Activated effector memory CD4-positive, alpha-beta T cell treated with anti-CD3 and anti-CD28 coated beads, Interleukin-2, amount 50 U/mL, for 16 hours (primary cell): ENCODE data around the gene PPP1R15B.
"Not testable (repeated sequence)": the region's sequence is repeated elsewhere in the genome, so short reads cannot be mapped to it uniquely, and the experiment has no call there.

ENCODE experiments used
- DNase-seq: peaks from one replicate; pipeline ENCODE4 v3.0.0-alpha.2; 2020

Gene PPP1R15B

DNA sequence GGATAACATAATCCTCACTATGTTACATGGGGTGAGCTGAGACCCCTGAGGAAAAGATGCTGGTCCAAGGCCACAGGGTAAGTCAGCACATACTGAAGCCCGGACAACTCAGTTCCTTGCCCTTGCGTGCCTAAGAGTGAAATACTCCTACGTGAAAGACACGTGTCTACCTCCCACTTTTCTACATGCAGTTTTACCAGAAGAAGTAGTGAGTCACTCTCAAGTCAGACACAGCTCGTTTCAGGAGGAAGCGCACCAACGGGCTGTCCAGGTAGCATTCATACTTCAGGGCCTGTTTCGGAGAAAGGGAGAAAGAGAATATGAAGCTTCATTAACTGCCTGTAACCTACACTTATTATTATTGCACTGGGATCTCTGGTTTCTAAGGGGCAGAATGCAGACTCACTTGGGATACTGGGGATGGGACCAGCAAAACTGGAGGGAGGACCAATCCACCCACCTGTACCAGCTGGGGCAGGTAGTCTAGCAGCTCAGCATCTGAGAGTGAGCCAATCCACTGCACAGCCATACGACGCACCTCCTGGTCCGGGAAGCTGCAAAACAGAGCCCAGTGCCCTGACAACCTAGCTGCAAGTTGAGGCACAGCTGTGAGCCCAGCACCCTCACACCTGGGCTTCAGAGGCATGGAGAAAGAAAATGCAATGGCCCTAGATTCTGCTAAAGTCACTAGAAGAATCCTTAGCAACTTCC is 32.4 kb upstream of the PPP1R15B start:
- DNase-seq = no peak

DNA sequence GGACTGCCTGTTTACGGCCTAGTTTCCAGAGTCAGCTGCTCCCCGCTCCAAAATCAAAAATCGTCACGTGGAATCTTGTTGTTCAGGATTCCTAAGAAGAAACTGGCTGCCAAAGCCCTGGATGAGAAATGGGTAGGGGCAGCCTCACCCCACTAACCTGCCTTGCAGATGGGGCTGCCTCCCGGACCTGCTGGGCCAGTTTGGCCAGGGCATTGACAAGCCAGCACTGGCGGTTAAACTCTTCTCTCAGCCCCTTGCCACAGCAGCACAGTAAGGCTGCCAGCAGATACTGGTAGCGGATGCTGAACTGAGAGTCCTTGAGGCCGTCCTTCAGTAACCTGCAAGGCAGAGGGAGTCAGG is 31.6 kb upstream of the PPP1R15B start:
- DNase-seq = no peak

DNA sequence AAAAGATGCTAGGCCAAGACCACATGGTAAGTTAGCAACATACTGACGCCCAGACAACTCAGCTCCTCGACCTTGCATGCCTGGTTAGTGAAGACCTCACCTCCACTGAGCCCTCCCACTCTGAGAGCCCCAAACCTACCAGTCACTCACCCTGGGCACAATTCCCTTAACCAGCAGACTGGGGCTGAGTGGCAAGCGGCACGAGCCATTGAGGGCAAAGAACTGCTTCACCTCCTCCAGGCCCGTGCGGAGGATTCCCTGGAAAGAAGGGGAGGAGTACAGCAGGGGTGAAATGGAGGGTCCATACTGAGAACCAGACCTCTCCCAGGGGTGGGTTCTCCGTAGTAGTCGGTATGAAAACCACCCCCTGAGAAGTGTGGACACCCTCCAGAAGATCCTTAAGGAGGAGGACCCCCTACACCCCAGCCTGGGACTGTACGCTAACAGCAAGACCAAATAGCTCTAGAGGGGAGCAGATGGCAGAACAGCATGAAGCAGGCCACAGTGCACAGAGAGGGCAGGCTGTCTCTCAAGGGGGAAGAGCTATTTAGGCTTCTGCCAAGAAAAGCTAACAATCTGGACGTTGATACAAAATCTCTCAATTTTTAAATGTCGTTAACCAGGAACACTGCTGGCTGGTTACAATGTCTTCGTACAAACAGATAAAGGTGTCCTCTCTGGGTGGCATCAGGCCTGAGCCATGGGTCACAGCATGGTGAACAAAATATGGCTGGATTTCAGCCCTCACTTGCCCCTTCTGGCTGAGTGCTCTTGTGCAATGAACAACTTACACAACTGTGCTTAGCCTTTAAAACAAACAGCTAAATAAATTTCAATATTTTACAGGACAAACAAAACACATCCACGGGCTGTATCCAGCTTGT is 31.0 kb upstream of the PPP1R15B start:
- DNase-seq = no peak

DNA sequence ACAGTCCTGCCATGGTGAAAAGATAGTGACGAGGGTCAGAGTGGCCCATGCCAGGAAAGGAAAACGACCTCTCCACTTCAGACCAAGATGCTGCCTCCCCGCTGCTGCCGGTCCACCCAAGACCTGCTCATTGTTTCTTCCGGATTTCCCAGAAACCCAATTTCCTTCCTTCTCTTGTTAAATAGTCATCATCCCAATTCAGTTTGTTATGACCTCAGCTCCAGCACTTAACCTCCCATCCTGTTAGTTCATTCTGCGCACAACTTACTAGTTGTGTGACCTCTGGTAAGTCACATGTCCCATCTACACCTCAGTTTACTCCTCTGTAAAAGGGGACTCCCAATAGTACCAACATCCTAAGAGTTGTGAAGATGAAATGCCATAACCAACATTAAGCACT is 29.9 kb upstream of the PPP1R15B start:
- no peak for DNase-seq

DNA sequence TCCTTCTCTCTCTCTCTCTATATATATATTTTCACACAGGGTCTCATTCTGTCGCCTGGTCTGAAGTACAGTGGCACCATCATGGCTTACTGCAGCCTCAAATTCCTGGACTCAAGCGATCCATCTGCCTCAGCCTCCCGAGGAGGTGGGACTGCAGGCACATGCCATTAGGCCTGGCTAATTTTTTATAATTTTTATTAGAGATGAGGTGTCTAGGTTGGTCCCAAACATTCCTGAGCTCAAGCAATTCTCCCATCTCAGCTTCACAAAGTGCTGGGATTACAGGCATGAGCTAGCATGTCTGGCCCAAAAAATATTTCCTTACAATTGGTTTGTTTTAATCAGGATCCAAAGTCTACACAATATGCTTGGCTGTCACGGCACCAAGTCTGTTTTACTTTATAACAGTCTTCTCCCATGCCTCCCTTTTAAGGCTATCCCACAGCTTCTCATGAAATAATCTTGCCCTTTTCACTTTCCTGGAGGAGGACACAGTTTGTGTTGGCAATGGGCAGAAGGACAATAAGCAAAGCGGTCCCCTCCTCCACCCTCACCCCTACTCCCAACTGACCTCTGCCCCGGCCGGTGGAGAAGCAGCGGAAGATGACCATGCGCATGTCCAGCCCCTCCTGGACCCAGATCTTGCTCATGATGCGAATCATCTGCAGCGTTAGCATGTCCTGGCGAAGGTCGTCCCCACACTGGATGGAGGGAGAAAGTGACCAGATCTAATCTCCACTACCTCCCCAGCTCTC is 28.2 kb upstream of the PPP1R15B start:
- no peak for DNase-seq

DNA sequence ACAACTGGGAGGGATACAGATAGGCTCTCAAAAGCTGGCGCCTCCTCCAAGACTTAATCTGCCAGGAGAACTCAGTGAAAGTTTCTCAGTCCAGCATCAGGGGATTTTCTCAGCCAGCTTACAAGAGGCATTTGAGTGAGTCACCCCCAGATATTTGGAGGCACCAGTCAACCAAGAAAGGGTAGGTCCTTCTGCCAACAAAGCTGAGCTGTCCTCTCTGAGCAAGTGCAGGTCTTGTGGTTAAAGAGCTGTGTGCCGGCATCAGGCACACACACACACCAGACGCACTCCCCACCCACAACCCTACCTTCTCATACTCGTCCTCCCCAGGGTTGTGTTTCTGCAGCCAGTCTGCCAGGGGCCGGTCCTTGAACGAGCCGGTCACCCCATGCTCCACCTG is 27.0 kb upstream of the PPP1R15B start:
- DNase-seq = no peak

DNA sequence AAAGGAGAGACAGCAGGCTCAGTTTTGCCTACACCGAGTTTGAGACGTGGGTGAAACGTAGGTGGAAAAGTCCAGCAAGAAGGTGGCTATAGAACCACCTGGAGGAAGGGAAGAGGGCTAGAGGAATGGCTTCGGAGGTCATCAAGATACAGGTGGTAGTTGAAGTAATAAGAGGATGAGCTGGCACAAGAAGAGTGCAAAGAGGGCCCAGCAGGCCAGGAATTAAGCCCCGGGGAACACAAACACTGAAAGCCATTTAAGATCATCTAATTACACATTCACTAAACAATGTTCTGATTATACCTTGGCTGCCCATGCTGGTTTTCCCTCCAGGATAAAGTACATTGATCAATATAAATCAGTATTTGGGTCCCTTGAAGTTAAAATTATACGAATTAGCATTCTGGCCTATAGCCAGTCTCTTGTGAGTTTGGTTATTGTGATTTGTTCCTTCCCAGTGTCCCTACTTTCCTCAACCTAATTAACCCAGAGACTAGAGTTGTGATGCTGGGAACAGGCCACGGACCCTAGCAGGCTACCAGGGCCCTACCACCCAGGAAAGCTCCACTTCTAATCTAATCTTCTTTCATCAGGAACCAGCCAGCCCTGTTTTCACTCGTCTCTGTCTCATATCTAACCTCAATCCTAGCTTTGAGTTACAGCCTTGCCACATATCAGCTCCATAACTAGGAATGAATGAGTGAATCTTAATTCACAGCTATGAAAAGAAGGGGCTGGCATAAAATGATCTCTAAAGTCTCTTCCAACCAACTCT is 26.4 kb upstream of the PPP1R15B start:
- no peak for DNase-seq

DNA sequence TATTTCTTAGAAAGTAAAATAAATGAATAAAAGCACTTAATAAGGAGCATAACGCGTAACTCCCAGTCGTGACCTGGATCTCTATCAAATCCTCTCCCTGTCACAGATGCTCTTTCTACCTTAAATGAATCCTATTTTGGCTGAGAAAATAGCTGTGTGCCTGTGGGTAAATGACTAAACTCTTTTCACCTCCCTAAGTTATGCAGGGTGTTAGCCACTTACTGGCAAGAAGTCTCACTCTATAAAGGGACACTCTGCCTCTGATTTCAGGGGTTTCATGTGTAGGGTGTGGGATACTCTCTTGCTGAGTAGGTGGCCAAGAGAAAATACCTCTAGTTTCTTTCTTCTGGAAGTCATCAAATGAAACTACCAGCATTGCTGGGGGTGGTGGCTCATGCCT is 24.3 kb upstream of the PPP1R15B start:
- no peak for DNase-seq

DNA sequence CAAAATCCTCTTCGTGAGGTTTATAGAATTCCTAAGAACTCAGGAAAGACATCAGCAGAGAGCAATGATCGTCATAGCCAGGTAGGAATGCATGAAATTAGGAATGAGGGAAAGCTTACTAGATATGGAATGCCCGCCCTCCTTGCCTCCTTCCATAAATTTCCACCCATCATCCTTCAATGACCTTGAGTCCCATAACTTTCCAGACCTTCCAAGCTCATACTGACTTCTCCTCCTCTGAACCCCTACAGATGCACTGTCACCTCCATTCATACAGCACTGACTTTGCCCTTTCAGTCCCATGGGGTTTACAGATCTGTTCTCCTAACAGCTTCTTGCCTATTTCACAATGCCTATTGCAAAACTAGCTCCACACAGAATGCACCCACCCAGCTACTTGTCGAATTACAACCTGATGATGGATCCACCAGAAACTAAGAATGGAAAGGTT is 23.8 kb upstream of the PPP1R15B start:
- no peak for DNase-seq

DNA sequence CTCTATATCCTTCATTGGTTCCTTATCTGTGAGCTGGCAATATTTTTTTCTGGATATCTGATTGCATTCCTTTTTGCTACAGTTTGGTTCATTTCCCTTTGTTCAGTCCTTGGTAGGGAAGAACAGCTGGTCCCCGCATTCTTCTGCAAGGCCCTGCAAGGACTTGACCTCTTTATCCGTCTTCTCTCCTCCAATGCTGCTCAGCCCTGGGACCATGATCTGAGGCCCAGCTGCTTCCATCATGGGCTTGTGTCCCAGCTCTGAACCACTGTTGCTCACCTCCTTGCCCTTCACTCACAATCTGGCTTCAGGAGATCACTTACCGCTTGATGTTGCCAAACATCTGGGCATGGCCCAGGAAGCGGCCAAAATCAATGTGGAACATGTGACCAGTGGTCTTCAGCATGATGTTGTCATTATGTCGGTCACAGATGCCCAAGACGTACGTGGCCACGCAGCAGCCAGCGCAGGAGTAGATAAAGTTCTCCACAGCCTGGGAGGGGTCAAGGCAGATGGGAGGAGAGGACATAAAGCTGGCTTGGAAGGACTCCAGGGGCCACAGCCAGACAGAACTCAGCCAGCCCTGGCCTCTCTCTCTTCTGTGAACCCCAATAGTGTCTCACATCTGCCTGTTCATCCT is 22.6 kb upstream of the PPP1R15B start:
- DNase-seq = no peak

DNA sequence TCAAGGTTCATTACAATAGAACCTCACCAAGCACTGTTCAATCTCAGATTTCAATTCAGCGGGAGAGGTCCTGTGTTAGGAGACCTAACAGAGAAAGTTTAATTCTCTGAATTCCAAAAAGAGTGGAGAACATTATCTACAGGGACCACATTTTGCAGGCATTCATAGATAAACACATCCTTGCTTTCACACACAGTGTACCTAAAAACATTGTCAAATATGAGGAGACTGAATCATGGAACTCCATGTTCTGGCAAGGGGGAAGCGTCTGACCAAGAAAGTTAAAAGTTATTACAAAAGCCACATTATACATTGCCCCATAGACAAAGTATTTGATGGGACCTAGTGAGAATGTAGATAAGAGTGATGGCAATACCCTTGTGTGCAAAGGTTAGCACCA is 21.1 kb upstream of the PPP1R15B start:
- no peak for DNase-seq

DNA sequence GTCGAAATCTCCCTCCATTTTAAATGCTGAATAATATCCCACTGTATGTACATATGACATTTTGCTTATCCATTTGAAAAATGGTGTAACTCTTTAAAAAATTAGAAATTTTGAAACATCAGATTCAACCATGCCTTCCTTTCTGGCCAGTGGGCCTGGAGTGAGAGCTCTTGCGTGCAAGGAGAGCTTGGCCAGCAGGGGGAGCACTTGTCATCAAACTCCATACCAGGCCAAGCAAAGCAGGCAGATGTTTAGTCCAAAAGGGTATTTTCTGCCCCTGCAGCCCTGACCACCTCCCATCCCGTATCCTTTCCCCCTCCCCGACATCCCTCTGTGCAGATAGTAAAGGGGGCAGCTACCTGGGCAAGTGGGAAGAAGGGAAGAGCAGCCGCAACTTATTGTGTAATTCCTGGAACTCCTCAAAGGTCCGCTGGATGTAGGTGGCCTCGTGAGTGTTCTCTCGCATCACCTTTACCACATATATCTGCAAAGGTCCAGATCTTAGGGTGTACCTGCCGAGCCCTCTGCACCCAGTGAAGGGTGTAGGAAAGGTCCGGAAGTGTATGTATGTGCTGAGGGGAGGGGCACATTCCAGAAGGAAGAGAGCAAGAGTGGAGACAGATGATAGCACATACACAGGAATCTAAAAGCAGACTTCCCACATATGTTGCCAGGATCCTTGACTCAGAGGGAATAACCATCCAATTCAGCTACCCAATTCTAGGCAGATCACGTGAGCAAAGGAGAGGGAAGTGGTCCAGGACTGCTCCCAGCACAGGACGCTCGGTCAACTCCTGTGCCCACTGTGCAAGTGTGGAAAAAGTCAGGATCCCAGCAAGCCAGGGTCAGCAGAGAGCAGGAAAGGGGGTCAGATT is 19.9 kb upstream of the PPP1R15B start:
- DNase-seq = peak; percentile 93

DNA sequence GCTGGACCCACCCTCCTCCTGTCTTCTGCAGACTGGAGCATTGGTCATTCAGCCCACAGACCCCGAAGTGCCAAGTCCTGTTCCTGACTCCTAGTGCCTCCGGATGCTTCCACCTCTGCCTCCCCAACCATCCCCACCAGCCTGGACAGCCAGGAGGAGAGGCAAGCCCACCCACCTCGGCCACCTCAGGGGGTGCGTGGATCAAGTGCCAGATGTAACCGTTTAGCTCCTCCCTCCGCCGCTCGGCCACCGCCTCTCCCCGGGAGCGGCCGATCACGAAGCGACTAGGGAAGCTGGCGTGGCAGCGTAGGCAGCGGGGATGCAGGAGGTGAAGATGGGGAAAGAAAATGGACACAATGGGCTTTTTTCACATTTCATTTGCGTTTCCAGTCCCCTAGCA is 18.1 kb upstream of the PPP1R15B start:
- DNase-seq = no peak

DNA sequence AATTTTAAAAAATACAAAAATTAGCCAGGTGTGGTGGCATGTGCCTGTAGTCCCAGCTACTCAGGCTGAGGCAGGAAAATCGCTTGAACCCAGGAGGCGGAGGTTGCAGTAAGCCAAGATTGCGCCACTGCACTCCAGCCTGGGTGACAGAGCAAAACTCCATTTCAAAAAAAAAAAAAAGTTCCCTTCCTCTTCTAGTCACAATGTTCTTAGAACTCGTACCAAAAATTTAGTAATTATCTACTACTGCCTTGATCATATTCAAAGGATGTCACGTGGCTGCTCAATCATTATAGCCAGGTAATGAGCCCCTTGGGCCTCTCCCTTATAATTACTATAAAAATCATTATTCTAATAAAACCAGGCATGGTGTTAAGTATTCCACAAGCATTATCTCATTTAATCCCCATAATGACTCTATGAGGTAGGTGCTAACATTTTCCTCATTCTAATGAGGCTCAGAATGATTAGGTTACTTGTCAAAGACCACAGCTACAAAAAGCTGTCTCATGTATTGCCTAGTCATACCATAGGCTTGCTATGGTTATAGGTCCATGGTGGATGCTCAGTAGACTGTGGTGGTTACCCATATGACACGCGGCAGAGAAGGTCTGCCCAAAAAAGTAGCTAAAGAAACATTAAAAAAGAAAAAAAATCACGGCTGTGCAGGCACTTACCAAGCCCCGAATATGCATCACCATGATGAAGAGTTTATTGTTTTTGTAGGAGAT is 15.5 kb upstream of the PPP1R15B start:
- DNase-seq = no peak

DNA sequence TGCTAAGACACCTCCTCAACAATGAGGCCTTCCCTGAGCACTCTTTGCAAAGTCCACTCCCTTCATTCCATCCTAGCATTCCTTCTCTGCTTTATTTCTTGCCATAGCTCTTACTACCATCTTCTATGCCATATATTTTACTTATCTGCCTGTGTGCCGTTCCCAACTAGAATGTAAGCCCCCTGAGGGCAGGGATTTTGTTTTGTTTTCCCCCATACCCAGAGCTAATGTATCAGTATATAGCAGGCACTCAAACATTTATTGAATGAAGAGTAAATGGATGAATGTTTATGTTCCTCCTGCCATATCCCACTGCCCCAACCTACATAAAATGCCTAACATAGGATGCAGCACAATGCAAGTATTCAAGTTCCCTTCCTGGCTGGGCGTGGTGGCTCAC is 14.9 kb upstream of the PPP1R15B start:
- no peak for DNase-seq

DNA sequence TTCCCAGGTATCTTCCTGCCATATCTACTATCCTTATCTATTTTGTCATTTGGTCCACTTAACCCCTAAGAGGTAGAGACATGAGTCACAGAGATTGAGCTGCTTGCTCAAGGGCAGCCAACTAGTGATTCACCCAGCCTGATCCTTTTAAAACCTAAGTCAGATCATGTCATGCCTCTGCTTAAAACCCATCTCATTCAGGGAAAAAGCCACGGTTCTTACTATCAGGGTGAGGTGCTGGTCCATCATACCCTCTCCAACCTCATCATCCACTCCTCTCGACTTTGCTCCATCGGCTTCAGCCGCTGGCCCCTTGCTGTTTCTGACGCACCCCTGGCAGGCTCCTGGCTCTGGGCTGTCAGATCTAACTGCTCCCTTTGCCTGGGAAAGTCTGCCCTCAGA is 14.4 kb upstream of the PPP1R15B start:
- no peak for DNase-seq

DNA sequence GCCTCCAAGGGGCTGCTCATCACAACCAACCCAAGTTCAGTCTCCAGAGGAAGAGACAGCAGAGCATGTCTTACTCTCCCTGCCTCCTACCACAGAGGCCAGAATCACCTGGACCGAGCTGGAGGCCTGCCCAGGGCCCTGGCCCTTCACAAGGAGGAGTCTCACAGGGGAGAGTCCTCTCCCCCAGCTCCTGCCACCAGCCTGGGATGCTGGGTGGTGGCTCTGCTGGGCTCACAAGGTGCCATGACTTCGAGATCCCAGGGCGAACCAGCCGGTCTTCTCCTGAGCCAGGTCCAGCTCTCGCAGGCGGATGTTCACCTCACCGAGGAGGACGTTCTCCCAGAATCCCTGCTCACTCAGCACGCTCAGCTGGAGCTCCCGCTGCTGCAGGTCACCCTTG is 13.0 kb upstream of the PPP1R15B start:
- no peak for DNase-seq

DNA sequence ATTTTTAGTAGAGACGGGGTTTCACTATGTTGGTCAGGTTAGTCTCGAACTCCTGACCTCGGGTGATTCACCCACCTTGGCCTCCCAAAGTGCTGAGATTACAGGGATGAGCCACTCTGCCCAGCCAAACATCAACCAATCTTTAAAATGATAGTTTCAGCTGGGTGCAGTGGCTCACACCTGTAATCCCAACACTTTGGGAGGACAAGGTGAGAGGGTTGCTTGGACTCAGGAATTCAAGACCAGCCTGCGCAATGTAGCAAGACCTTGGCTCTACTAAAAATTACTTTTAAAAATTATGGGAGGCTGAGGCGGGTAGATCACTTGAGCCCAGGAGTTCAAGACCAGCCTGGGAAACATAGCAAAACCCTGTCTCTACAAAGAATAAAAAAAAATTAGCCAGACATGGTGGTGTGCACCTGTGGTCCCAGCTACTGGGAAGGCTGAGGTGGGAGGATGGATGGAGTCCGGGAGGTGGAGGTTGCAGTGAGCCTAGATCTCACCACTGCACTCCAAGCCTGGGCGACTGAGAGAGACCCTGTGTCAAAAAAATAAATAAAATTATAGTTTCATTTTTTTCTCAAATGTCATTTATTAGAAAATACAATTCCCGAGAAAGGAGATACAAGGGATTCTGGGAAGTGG is 10.6 kb upstream of the PPP1R15B start:
- DNase-seq = not testable (repeated sequence)

DNA sequence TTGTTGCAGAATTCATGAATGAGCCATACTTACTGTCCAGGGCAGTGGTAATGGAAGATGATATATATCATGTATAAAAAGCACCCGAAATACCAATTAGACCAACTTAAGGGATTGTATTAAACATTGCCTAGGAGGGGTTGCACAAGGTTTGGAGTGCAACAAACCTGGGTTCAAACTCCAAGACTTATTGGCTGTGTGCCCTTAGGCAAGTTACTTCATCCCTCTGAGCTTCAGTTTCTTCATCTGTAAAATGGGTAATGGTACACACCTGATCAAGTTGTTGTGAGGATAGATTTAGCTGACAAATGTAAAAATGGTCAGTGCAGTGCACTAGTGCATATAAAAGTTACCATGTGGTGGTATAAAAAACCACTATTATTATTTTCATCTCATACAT is 9.8 kb upstream of the PPP1R15B start:
- DNase-seq = no peak
